ENCODE data around the gene RETN.

The RETN gene

DNA sequence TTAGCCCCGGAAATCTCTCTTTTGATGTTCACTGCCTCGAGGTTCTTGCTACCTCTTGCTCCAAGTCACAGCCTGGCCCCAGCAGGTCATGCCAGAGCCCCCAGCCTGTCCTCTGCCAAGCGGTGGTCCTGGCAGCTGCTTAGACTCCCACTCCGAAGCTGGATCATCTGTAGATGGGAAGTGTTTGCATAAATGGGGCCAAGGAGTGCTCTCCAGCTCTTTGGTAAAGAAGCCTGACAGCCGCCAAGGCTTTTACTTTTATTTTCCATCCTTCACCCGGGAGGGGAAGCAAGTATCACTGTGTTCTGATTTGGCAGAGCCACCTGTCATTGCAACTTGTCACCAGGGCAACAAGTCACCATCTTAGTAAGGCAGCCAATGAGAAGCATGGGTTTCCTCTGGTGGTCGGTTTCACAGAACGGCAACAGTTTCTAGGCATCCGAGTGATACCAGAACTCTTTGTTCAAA lies 10.6 kb upstream of the RETN start:
- H3K4me2 ChIP-seq (ENCODE audit: low read depth, low read length), result peak overlapping the region; percentile 73
- H3K9me3 ChIP-seq (replicated peaks; ENCODE audit: insufficient read depth, low read length), result no peaks in the 10 kb centered on the region
- H3F3A ChIP-seq (ENCODE audit: insufficient read depth, low read length), result no peaks in the 10 kb centered on the region
- H3K27me3 ChIP-seq (replicated peaks; ENCODE audit: insufficient read depth, low read length), result peaks cover 71% of the 10 kb centered on the region
- H3K27ac ChIP-seq (ENCODE audit: low read length), result no peak overlapping the region
- H3K4me1 ChIP-seq (ENCODE audit: low read length), result no peaks in the 10 kb centered on the region
- H3K36me3 ChIP-seq (replicated peaks; ENCODE audit: insufficient read depth, low read length), result no peaks in the 10 kb centered on the region
- TF ChIP-seq EZH2 (optimal IDR thresholded peaks at IDR 0.05; ENCODE audit: low read depth, low read length) (no peak), EZH2phosphoT487 (IDR thresholded peaks at IDR 0.05; ENCODE audit: low read length) (no peak)
- TF ChIP-seq, protein P1, sequence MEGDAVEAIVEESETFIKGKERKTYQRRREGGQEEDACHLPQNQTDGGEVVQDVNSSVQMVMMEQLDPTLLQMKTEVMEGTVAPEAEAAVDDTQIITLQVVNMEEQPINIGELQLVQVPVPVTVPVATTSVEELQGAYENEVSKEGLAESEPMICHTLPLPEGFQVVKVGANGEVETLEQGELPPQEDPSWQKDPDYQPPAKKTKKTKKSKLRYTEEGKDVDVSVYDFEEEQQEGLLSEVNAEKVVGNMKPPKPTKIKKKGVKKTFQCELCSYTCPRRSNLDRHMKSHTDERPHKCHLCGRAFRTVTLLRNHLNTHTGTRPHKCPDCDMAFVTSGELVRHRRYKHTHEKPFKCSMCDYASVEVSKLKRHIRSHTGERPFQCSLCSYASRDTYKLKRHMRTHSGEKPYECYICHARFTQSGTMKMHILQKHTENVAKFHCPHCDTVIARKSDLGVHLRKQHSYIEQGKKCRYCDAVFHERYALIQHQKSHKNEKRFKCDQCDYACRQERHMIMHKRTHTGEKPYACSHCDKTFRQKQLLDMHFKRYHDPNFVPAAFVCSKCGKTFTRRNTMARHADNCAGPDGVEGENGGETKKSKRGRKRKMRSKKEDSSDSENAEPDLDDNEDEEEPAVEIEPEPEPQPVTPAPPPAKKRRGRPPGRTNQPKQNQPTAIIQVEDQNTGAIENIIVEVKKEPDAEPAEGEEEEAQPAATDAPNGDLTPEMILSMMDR (IDR thresholded peaks at IDR 0.05; ENCODE audit: low read length), result no peak
- no peaks in the 10 kb centered on the region for H3K9me2 ChIP-seq (replicated peaks; ENCODE audit: insufficient read depth, low read length)
- peak overlapping the region; percentile 88 for H2AFZ ChIP-seq (ENCODE audit: low read length)
- H3K79me2 ChIP-seq (ENCODE audit: low read length), result no peaks in the 10 kb centered on the region
- H4K20me1 ChIP-seq (ENCODE audit: insufficient read depth, low read length), result no peaks in the 10 kb centered on the region
- DNase-seq, result peak; percentile 83
- H3K4me3 ChIP-seq (ENCODE audit: low read length), result peak overlapping the region; percentile 64
- peak overlapping the region; percentile 38; the same call in 1 of the 2 replicates for H3K9ac ChIP-seq (ENCODE audit: low read length)

DNA sequence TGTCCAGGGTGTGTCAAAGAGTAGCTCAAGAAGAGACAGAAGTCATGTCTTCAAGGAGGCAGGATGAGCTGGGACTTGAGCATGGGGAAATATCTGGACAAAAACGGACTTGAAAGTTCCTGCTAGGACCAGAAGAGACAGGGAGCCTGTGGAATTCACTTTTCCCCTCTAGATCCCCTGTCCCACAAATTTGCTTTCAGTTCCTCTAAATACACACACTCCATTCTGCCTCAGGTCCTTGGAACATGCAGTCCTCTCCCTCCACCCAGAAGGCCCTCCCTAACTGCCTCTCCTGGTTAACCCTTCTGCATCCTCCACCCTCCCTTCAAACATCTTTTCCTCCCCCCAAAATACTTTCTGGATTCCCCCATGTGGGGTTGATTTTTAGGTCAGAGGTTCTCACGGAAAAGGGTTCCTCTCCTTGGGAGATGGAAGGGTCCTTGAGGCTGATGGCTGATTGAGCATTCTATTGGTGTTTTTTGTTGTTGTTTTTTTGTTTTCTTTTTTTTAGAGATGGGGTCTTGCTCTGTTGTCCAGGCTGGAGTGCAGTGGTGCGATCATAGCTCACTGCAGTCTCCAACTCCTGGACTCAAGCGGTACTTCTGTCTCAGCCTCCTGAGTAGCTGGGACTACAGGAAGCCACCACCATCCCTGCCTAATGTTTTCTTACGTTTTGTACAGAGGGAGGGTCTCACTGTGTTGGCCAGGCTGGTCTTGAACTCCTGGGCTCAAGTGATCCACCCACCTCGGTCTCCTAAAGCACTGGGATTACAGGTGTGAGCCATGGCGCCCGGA lies 6.9 kb upstream of the RETN start:
- H3K27me3 ChIP-seq (replicated peaks; ENCODE audit: insufficient read depth, low read length), result peaks cover 82% of the 10 kb centered on the region
- H3K4me2 ChIP-seq (ENCODE audit: low read depth, low read length), result no peak overlapping the region
- no peaks in the 10 kb centered on the region for H3K36me3 ChIP-seq (replicated peaks; ENCODE audit: insufficient read depth, low read length)
- H3F3A ChIP-seq (ENCODE audit: insufficient read depth, low read length), result no peaks in the 10 kb centered on the region
- no peaks in the 10 kb centered on the region for H3K9me3 ChIP-seq (replicated peaks; ENCODE audit: insufficient read depth, low read length)
- TF ChIP-seq EZH2phosphoT487 (IDR thresholded peaks at IDR 0.05; ENCODE audit: low read length), result no peak
- no peak for TF ChIP-seq EZH2 (optimal IDR thresholded peaks at IDR 0.05; ENCODE audit: low read depth, low read length)
- H3K9me2 ChIP-seq (replicated peaks; ENCODE audit: insufficient read depth, low read length), result no peaks in the 10 kb centered on the region
- H3K4me1 ChIP-seq (ENCODE audit: low read length), result no peaks in the 10 kb centered on the region
- DNase-seq, result no peak
- no peaks in the 10 kb centered on the region for H4K20me1 ChIP-seq (ENCODE audit: insufficient read depth, low read length)
- H2AFZ ChIP-seq (ENCODE audit: low read length), result no peak overlapping the region
- H3K79me2 ChIP-seq (ENCODE audit: low read length), result no peaks in the 10 kb centered on the region
- no peak overlapping the region for H3K9ac ChIP-seq (ENCODE audit: low read length)
- no peak overlapping the region for H3K4me3 ChIP-seq (ENCODE audit: low read length)
- H3K27ac ChIP-seq (ENCODE audit: low read length), result no peak overlapping the region

DNA sequence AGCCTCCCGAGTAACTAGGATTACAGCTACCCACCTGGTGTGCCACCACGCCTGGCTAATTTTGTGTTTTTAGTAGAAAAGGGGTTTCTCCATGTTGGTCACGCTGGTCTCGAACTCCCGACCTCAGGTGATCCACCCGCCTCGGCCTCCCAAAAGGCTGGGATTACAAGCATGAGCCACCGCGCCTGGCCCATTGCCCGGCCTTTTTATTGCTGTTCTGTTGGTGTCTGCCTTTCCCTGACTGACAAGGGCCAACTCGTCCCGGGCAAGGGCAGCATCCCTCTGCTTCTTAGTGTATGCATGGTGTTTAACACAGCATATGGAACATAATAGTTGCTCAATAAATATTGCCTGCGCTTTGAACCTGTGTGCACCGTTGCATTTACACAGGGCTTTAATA lies 6.2 kb upstream of the RETN start:
- no peak for DNase-seq
- no peaks in the 10 kb centered on the region for H3K9me3 ChIP-seq (replicated peaks; ENCODE audit: insufficient read depth, low read length)
- TF ChIP-seq EZH2phosphoT487 (IDR thresholded peaks at IDR 0.05; ENCODE audit: low read length) (no peak), EZH2 (optimal IDR thresholded peaks at IDR 0.05; ENCODE audit: low read depth, low read length) (no peak)
- TF ChIP-seq, protein P1 (IDR thresholded peaks at IDR 0.05; ENCODE audit: low read length), result no peak
- H4K20me1 ChIP-seq (ENCODE audit: insufficient read depth, low read length), result no peaks in the 10 kb centered on the region
- H3K79me2 ChIP-seq (ENCODE audit: low read length), result no peaks in the 10 kb centered on the region
- H3K4me3 ChIP-seq (ENCODE audit: low read length), result no peak overlapping the region
- H2AFZ ChIP-seq (ENCODE audit: low read length), result no peak overlapping the region
- no peaks in the 10 kb centered on the region for H3K36me3 ChIP-seq (replicated peaks; ENCODE audit: insufficient read depth, low read length)
- H3K27ac ChIP-seq (ENCODE audit: low read length), result no peak overlapping the region
- no peaks in the 10 kb centered on the region for H3K4me1 ChIP-seq (ENCODE audit: low read length)
- H3F3A ChIP-seq (ENCODE audit: insufficient read depth, low read length), result no peaks in the 10 kb centered on the region
- no peaks in the 10 kb centered on the region for H3K9me2 ChIP-seq (replicated peaks; ENCODE audit: insufficient read depth, low read length)
- H3K4me2 ChIP-seq (ENCODE audit: low read depth, low read length), result no peak overlapping the region
- H3K27me3 ChIP-seq (replicated peaks; ENCODE audit: insufficient read depth, low read length), result peaks cover 76% of the 10 kb centered on the region
- no peak overlapping the region for H3K9ac ChIP-seq (ENCODE audit: low read length)

DNA sequence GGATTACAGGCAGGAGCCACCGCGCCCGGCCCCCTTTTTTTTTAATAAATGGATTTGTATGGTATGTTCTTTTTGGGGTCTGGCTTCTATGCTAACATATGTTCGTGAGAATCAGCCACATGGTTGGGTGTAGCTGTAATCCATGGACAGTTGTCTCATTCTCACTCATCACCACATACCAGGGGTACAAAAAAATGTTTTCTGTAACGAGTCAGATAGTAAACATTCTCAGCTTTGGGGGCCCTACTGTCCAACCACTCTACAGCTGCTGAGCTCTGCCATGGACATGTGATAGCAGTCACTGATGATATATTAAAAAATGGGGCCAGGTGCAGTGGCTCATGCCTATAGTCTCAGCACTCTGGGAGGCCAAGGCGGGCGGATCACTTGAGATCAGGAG lies 5.1 kb upstream of the RETN start:
- no peak for DNase-seq
- H3F3A ChIP-seq (ENCODE audit: insufficient read depth, low read length), result no peaks in the 10 kb centered on the region
- no peaks in the 10 kb centered on the region for H3K4me1 ChIP-seq (ENCODE audit: low read length)
- no peak overlapping the region for H3K27ac ChIP-seq (ENCODE audit: low read length)
- H3K4me3 ChIP-seq (ENCODE audit: low read length), result no peak overlapping the region
- no peak overlapping the region for H3K4me2 ChIP-seq (ENCODE audit: low read depth, low read length)
- peaks cover 86% of the 10 kb centered on the region for H3K27me3 ChIP-seq (replicated peaks; ENCODE audit: insufficient read depth, low read length)
- H4K20me1 ChIP-seq (ENCODE audit: insufficient read depth, low read length), result no peaks in the 10 kb centered on the region
- no peaks in the 10 kb centered on the region for H3K9me3 ChIP-seq (replicated peaks; ENCODE audit: insufficient read depth, low read length)
- no peaks in the 10 kb centered on the region for H3K79me2 ChIP-seq (ENCODE audit: low read length)
- H2AFZ ChIP-seq (ENCODE audit: low read length), result no peak overlapping the region
- H3K9me2 ChIP-seq (replicated peaks; ENCODE audit: insufficient read depth, low read length), result no peaks in the 10 kb centered on the region
- H3K36me3 ChIP-seq (replicated peaks; ENCODE audit: insufficient read depth, low read length), result no peaks in the 10 kb centered on the region
- TF ChIP-seq, protein P1 (IDR thresholded peaks at IDR 0.05; ENCODE audit: low read length), result no peak
- TF ChIP-seq EZH2phosphoT487 (IDR thresholded peaks at IDR 0.05; ENCODE audit: low read length) (no peak), EZH2 (optimal IDR thresholded peaks at IDR 0.05; ENCODE audit: low read depth, low read length) (no peak)
- H3K9ac ChIP-seq (ENCODE audit: low read length), result no peak overlapping the region

Data from MM.1S (cell line).